Keratinocyte (primary cell): ENCODE results near the gene MED16. TPM values are rescaled to one million over a fixed set of nuclear protein-coding genes. Genes with fewer than 3 reads are reported as not detected.

Experiments
- DNase-seq: peaks from one replicate; pipeline ENCODE4 v3.0.0-alpha.2; 2011; ENCODE audit warnings: low read depth, missing footprints, low spot score
- FAIRE-seq: peaks from 2 replicates; lab custom pipeline; 2011; peaks lifted over from hg19 to GRCh38; lab: Jason Lieb, UNC
- H2AFZ ChIP-seq: 2 replicates; pipeline ENCODE4 v1.6.0; 2012; ENCODE audit warnings: low read length, control low read depth, inconsistent platforms; ENCODE audit not compliant: control insufficient read depth
- H3K27ac ChIP-seq: 2 replicates; pipeline ENCODE4 v1.5.1; 2011; ENCODE audit warnings: low read length; ENCODE audit not compliant: control insufficient read depth, insufficient read depth
- H3K27me3 ChIP-seq: 3 replicates; pipeline ENCODE4 v1.6.0; 2011; ENCODE audit warnings: low read length; ENCODE audit not compliant: control insufficient read depth, insufficient read depth; ENCODE audit errors: extremely low read depth
- H3K36me3 ChIP-seq, 2 experiments: 2 replicates in 1 of 2; 3 replicates in 1 of 2; pipeline ENCODE4 v1.5.1; 2011; ENCODE audit warnings: low read length in 2 of 2, mild to moderate bottlenecking in 1 of 2; ENCODE audit not compliant: control insufficient read depth in 2 of 2, insufficient read depth in 2 of 2; ENCODE audit errors: extremely low read depth in 1 of 2
- H3K4me1 ChIP-seq: 3 replicates; pipeline ENCODE4 v1.5.1; 2011; ENCODE audit warnings: low read length; ENCODE audit not compliant: control insufficient read depth, insufficient read depth; ENCODE audit errors: extremely low read depth
- H3K4me2 ChIP-seq: 3 replicates; pipeline ENCODE4 v1.6.0; 2011; ENCODE audit warnings: low read depth, low read length; ENCODE audit not compliant: control insufficient read depth, insufficient read depth; ENCODE audit errors: extremely low read depth
- H3K4me3 ChIP-seq, 3 experiments: fragments of 200-600 bp in 1 of 3; sonication (generic) in 1 of 3; 2 replicates in 2 of 3; 3 replicates in 1 of 3; pipeline ENCODE4 v1.5.1; 2011 to 2016; ENCODE audit warnings: low read length in 3 of 3, mild to moderate bottlenecking in 3 of 3, control low read depth in 2 of 3, inconsistent platforms in 1 of 3, low read depth in 1 of 3, mixed read lengths in 1 of 3, mixed run types in 1 of 3, moderate library complexity in 1 of 3; ENCODE audit not compliant: control insufficient read depth in 2 of 3, insufficient read depth in 2 of 3; ENCODE audit errors: extremely low read depth in 1 of 3
- H3K79me2 ChIP-seq: 2 replicates; pipeline ENCODE4 v1.6.0; 2012; ENCODE audit warnings: low read length; ENCODE audit not compliant: control insufficient read depth, insufficient read depth
- H3K9ac ChIP-seq: 3 replicates; pipeline ENCODE4 v1.6.0; 2011; ENCODE audit warnings: low read length; ENCODE audit not compliant: control insufficient read depth, insufficient read depth; ENCODE audit errors: extremely low read depth
- H3K9me1 ChIP-seq: 3 replicates; pipeline ENCODE4 v1.6.0; 2011; ENCODE audit warnings: low read length; ENCODE audit not compliant: control insufficient read depth, insufficient read depth; ENCODE audit errors: extremely low read depth
- H3K9me3 ChIP-seq: 2 replicates; pipeline ENCODE4 v1.5.1; 2012; ENCODE audit warnings: low read depth, low read length; ENCODE audit not compliant: control insufficient read depth
- H4K20me1 ChIP-seq: 3 replicates; pipeline ENCODE4 v1.6.0; 2011; ENCODE audit warnings: low read length; ENCODE audit not compliant: control insufficient read depth, insufficient read depth; ENCODE audit errors: extremely low read depth
- CTCF ChIP-seq, 3 experiments: IDR thresholded peaks in 1 of 3; conservative IDR thresholded peaks in 1 of 3; optimal IDR thresholded peaks in 1 of 3; 2 replicates in 2 of 3; 3 replicates in 1 of 3; pipeline versions ENCODE3 to v1.5.1; 2011; ENCODE audit warnings: low read length in 3 of 3, mild to moderate bottlenecking in 3 of 3, moderate library complexity in 2 of 3, control low read depth in 1 of 3, inconsistent platforms in 1 of 3; ENCODE audit not compliant: insufficient read depth in 2 of 3; ENCODE audit errors: extremely low read depth in 1 of 3
- EZH2 ChIP-seq: IDR thresholded peaks from one replicate; pipeline ENCODE4 v1.6.1; 2012; ENCODE audit warnings: inconsistent platforms, mild to moderate bottlenecking, low read length, moderate library complexity
- dilution Hi-C: fragments of 300-500 bp; cut with MboI; formaldehyde crosslinking; loops from one replicate; pipeline ENCODE4 v1.7.0; 2020; ENCODE audit warnings: low sequenced_read_pairs; ENCODE audit not compliant: extremely low pct_ligation_motif_present
- polyA plus RNA-seq, 5 experiments: library from polyadenylated mRNA; depleted of rRNA in 3 of 5; stranded (reverse) in 3 of 5; stranded (forward) in 1 of 5; unstranded in 1 of 5; fragments of >200 nt; gene quantifications; 1 replicate in 1 of 5; 2 replicates in 3 of 5; 3 replicates in 1 of 5; pipeline versions ENCODE4 v1.2.1 to v1.2.3, GENCODE V29; 2011 to 2012; ENCODE audit warnings: missing spikeins in 2 of 5, low read depth in 1 of 5, low replicate concordance in 1 of 5

Gene MED16
- polyA plus RNA-seq, 1 donor (not counting 4 experiments of a cell fraction or from before 2014, with no cell fraction given): 9.7 TPM

DNA sequence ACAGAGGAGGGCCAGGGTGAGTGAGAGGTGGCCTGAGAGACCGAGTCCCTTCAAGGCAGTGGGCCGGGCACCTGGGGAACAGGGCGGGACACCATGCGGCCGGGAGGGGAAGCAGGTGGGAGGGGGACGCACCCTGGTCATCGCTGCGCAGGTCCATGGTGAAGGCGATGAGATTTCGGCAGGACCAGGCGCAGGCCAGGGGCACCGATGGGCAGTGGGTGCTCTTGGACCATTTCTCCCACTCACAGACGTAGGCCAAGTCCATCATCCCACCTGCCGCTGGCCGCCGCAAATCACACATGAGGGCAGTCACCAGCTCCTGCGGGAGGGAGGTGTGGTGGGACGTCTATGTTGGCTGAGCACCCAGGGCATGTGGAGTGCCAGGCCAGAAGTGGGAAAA, 2.2 kb downstream of the MED16 start:
- H3K36me3 ChIP-seq: peaks cover 9 to 10% of the 10 kb centered on the region in 2 experiments
- H3K79me2 ChIP-seq: no peaks in the 10 kb centered on the region
- no peaks in the 10 kb centered on the region for H3K4me1 ChIP-seq
- no peaks in the 10 kb centered on the region for H3K9me3 ChIP-seq
- H3K4me3 ChIP-seq: no peak overlapping the region
- DNase-seq (no peak), FAIRE-seq (no peak)
- dilution Hi-C loops: no loop called here
- no peak overlapping the region for H3K9ac ChIP-seq
- H3K9me1 ChIP-seq: no peaks in the 10 kb centered on the region
- TF ChIP-seq EZH2 (no peak), CTCF (optimal IDR thresholded peaks at IDR 0.05 in 1 of 3, IDR thresholded peaks at IDR 0.05 in 1 of 3, conservative IDR thresholded peaks at IDR 0.05 in 1 of 3; ENCODE audit: extremely low read depth in 1 of 3, insufficient read depth in 2 of 3, low read length in 3 of 3) (no peak)
- no peak overlapping the region for H3K27ac ChIP-seq
- no peaks in the 10 kb centered on the region for H4K20me1 ChIP-seq
- no peaks in the 10 kb centered on the region for H3K27me3 ChIP-seq
- H2AFZ ChIP-seq: no peak overlapping the region
- no peak overlapping the region for H3K4me2 ChIP-seq

- H3K27ac ChIP-seq: no peak overlapping the region
- no peak overlapping the region for H3K4me2 ChIP-seq
- H3K4me3 ChIP-seq: no peak overlapping the region
- H3K27me3 ChIP-seq: no peaks in the 10 kb centered on the region
- H3K36me3 ChIP-seq: peaks cover 9 to 10% of the 10 kb centered on the region in 2 experiments
- TF ChIP-seq EZH2 (no peak), CTCF (optimal IDR thresholded peaks at IDR 0.05 in 1 of 3, IDR thresholded peaks at IDR 0.05 in 1 of 3, conservative IDR thresholded peaks at IDR 0.05 in 1 of 3; ENCODE audit: extremely low read depth in 1 of 3, insufficient read depth in 2 of 3, low read length in 3 of 3) (no peak)
- H3K4me1 ChIP-seq: no peaks in the 10 kb centered on the region
- FAIRE-seq (no peak), DNase-seq (no peak)
- H4K20me1 ChIP-seq: no peaks in the 10 kb centered on the region
- H2AFZ ChIP-seq: no peak overlapping the region
- H3K9ac ChIP-seq: no peak overlapping the region
- H3K79me2 ChIP-seq: no peaks in the 10 kb centered on the region
- H3K9me3 ChIP-seq: no peaks in the 10 kb centered on the region
- dilution Hi-C loops: no loop called here
- no peaks in the 10 kb centered on the region for H3K9me1 ChIP-seq
These were observed 3.2 kb downstream of the MED16 start for GRCh38 chr19:889662-890295.
